ENCODE results near the gene CYP27B1.
"Not testable (repeated sequence)": the region's sequence is repeated elsewhere in the genome, so short reads cannot be mapped to it uniquely, and the experiment has no call there.

CYP27B1 gene

DNA sequence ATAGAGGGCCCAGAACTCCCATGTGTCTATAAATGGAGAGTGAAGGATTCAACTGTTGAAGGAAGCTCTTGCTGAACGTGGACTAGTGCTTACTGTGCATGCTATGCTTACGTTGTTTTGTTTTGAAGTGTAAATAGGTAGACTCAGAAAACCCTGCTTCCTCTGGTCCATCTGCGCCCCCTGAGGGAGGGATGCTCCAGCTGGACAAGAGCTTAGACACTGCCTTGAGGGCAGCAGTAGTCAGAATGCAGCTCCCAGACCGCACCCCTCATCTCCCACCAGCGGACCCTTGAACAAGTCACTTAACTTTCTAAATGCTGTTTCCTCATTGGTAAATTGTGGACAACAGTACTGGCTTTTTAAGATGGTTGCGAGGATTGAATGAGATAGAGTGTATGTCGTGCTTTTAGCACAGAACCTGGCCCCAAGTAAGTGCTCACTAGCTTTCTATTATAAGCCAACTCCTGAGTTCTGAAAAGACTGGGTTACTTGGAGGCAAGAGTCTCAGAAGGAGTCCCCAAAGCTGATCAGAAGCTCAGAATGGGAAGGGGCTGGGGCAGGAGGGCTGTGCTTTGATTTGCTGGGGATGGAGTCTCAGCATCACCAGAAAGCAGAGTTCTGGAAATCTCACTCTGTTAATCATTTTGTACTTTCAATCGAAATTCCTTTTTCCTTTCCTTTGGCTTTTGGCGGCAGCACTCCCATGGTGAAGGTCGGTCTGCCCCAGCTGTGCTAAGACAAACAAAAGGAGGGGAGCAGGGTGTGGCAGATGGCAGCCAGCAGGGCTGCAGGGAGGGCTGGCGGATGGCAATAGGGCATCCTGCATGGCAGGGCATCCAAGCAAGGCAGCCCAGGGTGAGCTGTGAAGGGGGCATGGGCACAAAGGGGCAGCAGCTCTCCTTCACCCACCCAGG lies 43.9 kb downstream of the CYP27B1 start:
- Histone ChIP-seq H2AFZ (ENCODE audit: low read depth) (no peak overlapping the region), H4K20me1 (ENCODE audit: insufficient read depth) (no peaks in the 10 kb centered on the region), H3K4me1 (ENCODE audit: low read depth, poor library complexity, severe bottlenecking) (no peaks in the 10 kb centered on the region), H3K4me2 (no peak overlapping the region), H3K9ac (no peak overlapping the region), H3K27me3 (ENCODE audit: insufficient read depth, low read depth) (no peaks in the 10 kb centered on the region), H3K4me3 (IDR thresholded peaks at IDR 0.05; ENCODE audit: insufficient read depth, low read depth, low read length) (no peak overlapping the region), H3K36me3 (ENCODE audit: insufficient read depth) (peaks cover 8% of the 10 kb centered on the region; the same call in 1 of the 2 replicates), H3K79me2 (ENCODE audit: insufficient read depth, low read depth) (no peaks in the 10 kb centered on the region), H3K27ac (no peak overlapping the region)
- TF ChIP-seq, protein P1, sequence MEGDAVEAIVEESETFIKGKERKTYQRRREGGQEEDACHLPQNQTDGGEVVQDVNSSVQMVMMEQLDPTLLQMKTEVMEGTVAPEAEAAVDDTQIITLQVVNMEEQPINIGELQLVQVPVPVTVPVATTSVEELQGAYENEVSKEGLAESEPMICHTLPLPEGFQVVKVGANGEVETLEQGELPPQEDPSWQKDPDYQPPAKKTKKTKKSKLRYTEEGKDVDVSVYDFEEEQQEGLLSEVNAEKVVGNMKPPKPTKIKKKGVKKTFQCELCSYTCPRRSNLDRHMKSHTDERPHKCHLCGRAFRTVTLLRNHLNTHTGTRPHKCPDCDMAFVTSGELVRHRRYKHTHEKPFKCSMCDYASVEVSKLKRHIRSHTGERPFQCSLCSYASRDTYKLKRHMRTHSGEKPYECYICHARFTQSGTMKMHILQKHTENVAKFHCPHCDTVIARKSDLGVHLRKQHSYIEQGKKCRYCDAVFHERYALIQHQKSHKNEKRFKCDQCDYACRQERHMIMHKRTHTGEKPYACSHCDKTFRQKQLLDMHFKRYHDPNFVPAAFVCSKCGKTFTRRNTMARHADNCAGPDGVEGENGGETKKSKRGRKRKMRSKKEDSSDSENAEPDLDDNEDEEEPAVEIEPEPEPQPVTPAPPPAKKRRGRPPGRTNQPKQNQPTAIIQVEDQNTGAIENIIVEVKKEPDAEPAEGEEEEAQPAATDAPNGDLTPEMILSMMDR (conservative IDR thresholded peaks at IDR 0.05; ENCODE audit: low read depth, low read length) = no peak

DNA sequence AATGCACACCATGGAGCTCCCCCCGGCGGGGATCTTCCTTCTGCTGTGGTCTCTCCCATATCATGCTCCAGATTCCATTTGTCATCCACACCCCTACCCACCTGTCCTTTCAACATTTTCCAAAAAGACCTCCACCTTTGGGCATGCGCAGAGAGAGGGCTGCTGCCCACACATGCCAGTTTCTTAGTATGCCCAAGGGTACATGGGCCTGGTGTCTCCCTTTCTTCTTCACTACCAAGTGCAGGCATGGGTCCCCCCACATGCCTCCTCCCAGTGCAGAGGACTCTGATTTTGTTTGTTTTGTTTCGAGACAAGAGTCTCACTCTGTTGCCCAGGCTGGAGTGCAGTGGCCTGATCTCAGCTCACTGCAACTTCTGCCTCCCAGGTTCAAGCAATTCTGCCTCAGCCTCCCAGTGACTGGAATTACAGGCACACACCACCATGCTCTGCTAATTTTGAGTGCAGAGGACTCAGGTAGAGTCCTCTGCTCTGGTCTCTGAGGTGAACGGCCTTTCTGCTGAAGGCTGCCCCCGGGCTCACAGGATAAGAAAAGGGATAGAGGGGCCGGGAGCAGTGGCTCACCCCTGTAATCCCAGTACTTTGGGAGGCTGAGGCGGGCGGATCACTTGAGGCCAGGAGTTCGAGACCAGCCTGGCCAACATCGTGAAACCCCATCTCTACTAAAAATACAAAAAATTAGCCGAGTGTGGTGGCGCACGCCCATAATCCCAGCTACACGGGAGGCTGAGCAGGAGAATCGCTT lies 44.9 kb downstream of the CYP27B1 start:
- H3K4me2 ChIP-seq; H3K36me3 ChIP-seq (ENCODE audit: insufficient read depth); H3K4me3 ChIP-seq (IDR thresholded peaks at IDR 0.05; ENCODE audit: insufficient read depth, low read depth, low read length); H2AFZ ChIP-seq (ENCODE audit: low read depth); H4K20me1 ChIP-seq (ENCODE audit: insufficient read depth); H3K4me1 ChIP-seq (ENCODE audit: low read depth, poor library complexity, severe bottlenecking); H3K79me2 ChIP-seq (ENCODE audit: insufficient read depth, low read depth); H3K27me3 ChIP-seq (ENCODE audit: insufficient read depth, low read depth); H3K9ac ChIP-seq; H3K27ac ChIP-seq: not testable (repeated sequence)

DNA sequence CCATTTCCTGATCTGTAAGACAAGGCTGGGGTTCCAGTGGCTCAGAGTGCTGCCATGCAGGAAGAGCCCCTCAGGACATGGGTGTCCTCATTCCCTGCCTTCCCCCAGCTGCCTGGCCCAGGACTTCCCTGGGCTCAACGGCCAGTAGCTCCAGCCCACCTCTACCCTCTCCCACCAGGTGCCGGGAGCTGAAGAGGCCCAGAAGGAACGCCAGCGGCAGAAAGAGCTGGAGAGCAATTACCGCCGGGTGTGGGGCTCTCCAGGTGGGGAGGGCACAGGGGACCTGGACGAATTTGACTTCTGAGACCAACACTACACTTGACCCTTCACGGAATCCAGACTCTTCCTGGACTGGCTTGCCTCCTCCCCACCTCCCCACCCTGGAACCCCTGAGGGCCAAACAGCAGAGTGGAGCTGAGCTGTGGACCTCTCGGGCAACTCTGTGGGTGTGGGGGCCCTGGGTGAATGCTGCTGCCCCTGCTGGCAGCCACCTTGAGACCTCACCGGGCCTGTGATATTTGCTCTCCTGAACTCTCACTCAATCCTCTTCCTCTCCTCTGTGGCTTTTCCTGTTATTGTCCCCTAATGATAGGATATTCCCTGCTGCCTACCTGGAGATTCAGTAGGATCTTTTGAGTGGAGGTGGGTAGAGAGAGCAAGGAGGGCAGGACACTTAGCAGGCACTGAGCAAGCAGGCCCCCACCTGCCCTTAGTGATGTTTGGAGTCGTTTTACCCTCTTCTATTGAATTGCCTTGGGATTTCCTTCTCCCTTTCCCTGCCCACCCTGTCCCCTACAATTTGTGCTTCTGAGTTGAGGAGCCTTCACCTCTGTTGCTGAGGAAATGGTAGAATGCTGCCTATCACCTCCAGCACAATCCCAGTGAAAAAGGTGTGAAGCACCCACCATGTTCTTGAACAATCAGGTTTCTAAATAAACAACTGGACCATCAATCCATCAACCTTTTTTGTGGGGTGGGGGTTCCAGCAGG lies 46.0 kb downstream of the CYP27B1 start:
- no peak overlapping the region for H3K9ac ChIP-seq
- TF ChIP-seq, protein P1 (conservative IDR thresholded peaks at IDR 0.05; ENCODE audit: low read depth, low read length) = no peak; the same call in 1 of the 2 replicates
- H4K20me1 ChIP-seq (ENCODE audit: insufficient read depth) = no peaks in the 10 kb centered on the region
- no peak overlapping the region for H3K4me3 ChIP-seq (IDR thresholded peaks at IDR 0.05; ENCODE audit: insufficient read depth, low read depth, low read length)
- peaks cover 9% of the 10 kb centered on the region; the same call in 1 of the 2 replicates for H3K36me3 ChIP-seq (ENCODE audit: insufficient read depth)
- no peak overlapping the region for H3K4me2 ChIP-seq
- no peaks in the 10 kb centered on the region for H3K27me3 ChIP-seq (ENCODE audit: insufficient read depth, low read depth)
- H3K79me2 ChIP-seq (ENCODE audit: insufficient read depth, low read depth) = no peaks in the 10 kb centered on the region
- H3K27ac ChIP-seq = no peak overlapping the region
- no peak overlapping the region for H2AFZ ChIP-seq (ENCODE audit: low read depth)
- H3K4me1 ChIP-seq (ENCODE audit: low read depth, poor library complexity, severe bottlenecking) = no peaks in the 10 kb centered on the region

DNA sequence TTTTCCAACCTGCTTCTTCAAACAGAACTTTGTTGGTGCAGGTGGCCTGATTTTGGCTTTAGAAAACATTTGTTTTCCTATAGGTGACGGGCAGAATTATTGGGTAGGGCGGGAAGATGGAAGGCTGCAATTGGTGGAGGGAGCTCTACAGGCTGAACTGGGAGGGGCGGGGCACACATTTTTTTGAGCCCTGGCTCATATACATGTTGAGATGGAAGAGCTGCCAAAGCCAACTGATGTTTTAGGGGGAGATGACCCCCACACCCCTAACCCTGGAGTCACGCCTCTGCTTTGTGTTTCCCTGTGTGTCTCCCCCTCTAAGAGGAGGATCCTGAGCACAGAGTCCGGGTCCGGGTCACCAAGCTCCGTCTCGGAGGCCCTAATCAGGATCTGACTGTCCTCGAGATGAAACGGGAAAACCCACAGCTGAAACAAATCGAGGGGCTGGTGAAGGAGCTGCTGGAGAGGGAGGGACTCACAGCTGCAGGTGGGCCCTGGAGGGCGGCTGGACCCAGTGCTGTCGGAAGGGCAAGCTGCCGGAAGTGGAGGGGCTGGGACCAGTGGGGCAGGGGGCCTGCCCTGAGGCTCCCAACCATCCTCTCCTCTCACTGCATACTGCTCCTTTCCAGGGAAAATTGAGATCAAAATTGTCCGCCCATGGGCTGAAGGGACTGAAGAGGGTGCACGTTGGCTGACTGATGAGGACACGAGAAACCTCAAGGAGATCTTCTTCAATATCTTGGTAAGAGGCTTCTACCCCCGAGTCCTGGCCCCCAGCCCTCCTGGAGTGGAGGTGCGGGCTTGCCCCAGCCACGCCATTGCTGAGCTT lies 46.9 kb downstream of the CYP27B1 start:
- no peaks in the 10 kb centered on the region for H4K20me1 ChIP-seq (ENCODE audit: insufficient read depth)

More for the DNA sequence above, 46.9 kb downstream of the CYP27B1 start:
- Histone ChIP-seq H3K9ac (no peak overlapping the region), H3K4me1 (ENCODE audit: low read depth, poor library complexity, severe bottlenecking) (no peaks in the 10 kb centered on the region), H3K79me2 (ENCODE audit: insufficient read depth, low read depth) (no peaks in the 10 kb centered on the region), H3K27me3 (ENCODE audit: insufficient read depth, low read depth) (no peaks in the 10 kb centered on the region), H3K4me3 (IDR thresholded peaks at IDR 0.05; ENCODE audit: insufficient read depth, low read depth, low read length) (no peak overlapping the region), H3K4me2 (no peak overlapping the region), H3K36me3 (ENCODE audit: insufficient read depth) (peaks cover 9% of the 10 kb centered on the region; the same call in 1 of the 2 replicates), H3K27ac (no peak overlapping the region), H2AFZ (ENCODE audit: low read depth) (no peak overlapping the region)
- TF ChIP-seq, protein P1 (conservative IDR thresholded peaks at IDR 0.05; ENCODE audit: low read depth, low read length) = no peak
